Pancreas (tissue), 10 donors: Measurements from ENCODE around the gene GINM1. TPM values are rescaled to one million over a fixed set of nuclear protein-coding genes. Genes with fewer than 3 reads are reported as not detected.
A peak's percentile ranks its signal among the peaks of the same experiment; 100 is the strongest.

Experiments
- ATAC-seq, 4 donors: fragments of 200-7000 bp; cut with Tn5 transposase; one replicate each; pipeline versions ENCODE4 v1.8.0 to v1.9.1; 2020; ENCODE audit warnings: mild to moderate bottlenecking in 4 of 4, moderate library complexity in 4 of 4
- DNase-seq, 6 donors: peaks; one replicate each; pipeline ENCODE4 v3.0.0-alpha.2; 2020
- FAIRE-seq: peaks from 2 replicates; lab custom pipeline; 2012; peaks lifted over from hg19 to GRCh38; lab: Jason Lieb, UNC
- H3K27ac ChIP-seq, 4 donors: fragments of 200-600 bp; sonication (generic); 1 replicate in 3 of 4; 2 replicates in 1 of 4; pipeline versions ENCODE4 v1.5.0 to v1.8.0; 2020
- H3K27me3 ChIP-seq, 4 donors: fragments of 200-600 bp; one replicate each; pipeline ENCODE4 v1.8.0; 2021
- H3K36me3 ChIP-seq, 3 donors: fragments of 200-600 bp; sonication (generic) in 1 of 3; one replicate each; pipeline versions ENCODE4 v1.5.0 to v1.8.0; 2020 to 2021
- H3K4me1 ChIP-seq, 3 donors: fragments of 200-600 bp; one replicate each; pipeline ENCODE4 v1.8.0; 2021
- H3K4me3 ChIP-seq, 4 donors: fragments of 200-600 bp; sonication (generic) in 2 of 4; one replicate each; pipeline versions ENCODE4 v1.5.0 to v1.8.0; 2020 to 2021
- H3K9me3 ChIP-seq, 4 donors: fragments of 200-600 bp; one replicate each; pipeline ENCODE4 v1.8.0; 2021
- CTCF ChIP-seq, 4 donors: fragments of 200-600 bp; sonication (generic) in 3 of 4; IDR thresholded peaks; one replicate each; pipeline versions ENCODE4 v1.5.0 to v1.8.0; 2021; ENCODE audit warnings: antibody characterized with exemption in 4 of 4
- WGBS, 2 donors: extraction: QIAGEN DNeasy Blood & Tissue Kit; methylation state at CpG; one replicate each; pipeline ENCODE4 v1.1.7; 2013; 5-methylcytosine and 5-hydroxymethylcytosine counted together
- intact Hi-C, 3 donors: fragments of 100-400 bp; cut with DNase I; formaldehyde crosslinking; loops; one replicate each; pipeline versions ENCODE4 v1.11.1 to v1.14.2; 2022
- polyA plus RNA-seq, 2 donors: library from polyadenylated mRNA; stranded (reverse); fragments of 200-250 nt; gene quantifications; one replicate each; pipeline ENCODE4 v1.2.3, GENCODE V29; 2013
- total RNA-seq, 6 donors: library from RNA; stranded (reverse); fragmentation: NEBNext Ultra II Directional in 4 of 6; extraction: Animal tissue kit (Norgen Biotek cat#: 25700) in 4 of 6; gene quantifications; one replicate each; pipeline versions ENCODE4 v1.2.1 to v1.2.4, GENCODE V29; 2021 to 2023
- donor health status: healthy with polysubstance abuse.
- donor health status: DM: no; HTN: no; CAD: no; lungs with moderate emphysema.
- donor health status: DM: no; HTN: no; CAD: no.
- donor health status: control.
- donor health status: control.
- donor health status: Bipolar disorder and iron deficiency.
- donor health status: DM: yes; HTN: yes; CAD: no.
- donor health status: DM: no; HTN: no; CAD: no.
- donor health status: DM: no; HTN: no; CAD: no.
- donor health status: DM: yes; HTN: yes; CAD: no.

Gene GINM1
- total and polyA plus RNA-seq, 8 donors, result 10.6 to 31.6 (median 22.6) TPM

DNA sequence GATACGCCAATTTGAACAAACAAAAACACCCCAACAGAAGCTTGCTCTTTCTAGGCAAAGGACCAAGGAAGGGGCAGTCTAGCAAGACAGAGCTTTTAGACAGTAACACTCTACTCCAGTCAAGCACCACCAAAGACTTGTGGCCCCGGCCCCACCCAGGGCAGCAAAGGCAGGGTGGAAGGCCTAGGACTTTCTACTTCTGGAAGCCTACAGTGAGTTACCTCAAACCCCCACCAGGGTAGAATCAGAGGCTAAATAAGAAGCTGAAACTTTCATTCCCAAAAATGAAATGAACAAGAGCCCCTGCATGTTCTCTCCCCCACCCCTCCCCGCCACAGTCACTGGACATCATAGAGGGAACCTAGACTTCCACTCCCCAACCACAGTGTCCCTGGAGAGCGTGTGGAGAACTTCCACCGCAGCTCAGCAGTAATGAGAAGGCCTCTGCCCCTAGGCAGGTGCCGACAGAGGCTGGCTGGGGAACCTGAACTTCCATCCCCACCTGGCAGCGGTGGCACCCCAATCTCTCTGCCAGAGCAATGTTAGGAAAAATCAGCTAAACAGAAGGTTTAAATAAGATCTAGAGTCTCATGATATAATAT, 42.3 kb downstream of the GINM1 start:
- TF ChIP-seq CTCF (IDR thresholded peaks at IDR 0.05), result no peak
- no peaks in the 10 kb centered on the region for H3K9me3 ChIP-seq
- H3K27me3 ChIP-seq, result no peaks in the 10 kb centered on the region
- no peak for ATAC-seq
- intact Hi-C loops, result no loop called here
- WGBS, 2 donors, result 92 to 96% methylated on average over 7 of the region's 7 CpGs
- no peak for DNase-seq
- H3K27ac ChIP-seq, result no peak overlapping the region
- no peak overlapping the region for H3K4me3 ChIP-seq
- FAIRE-seq, result no peak
- H3K4me1 ChIP-seq, result no peaks in the 10 kb centered on the region
- H3K36me3 ChIP-seq, result no peaks in the 10 kb centered on the region

GRCh38 chr6:149614337-149614736, 48.2 kb downstream of the GINM1 start:
- Histone ChIP-seq H3K27ac (no peak overlapping the region), H3K9me3 (no peaks in the 10 kb centered on the region), H3K4me3 (no peak overlapping the region), H3K4me1 (no peaks in the 10 kb centered on the region), H3K27me3 (no peaks in the 10 kb centered on the region), H3K36me3 (no peaks in the 10 kb centered on the region)
- 93 to 94% methylated on average over 4 of the region's 4 CpGs for WGBS, 2 donors
- intact Hi-C loops, result no loop called here
- ATAC-seq (no peak), DNase-seq (no peak), FAIRE-seq (no peak)
- TF ChIP-seq CTCF (IDR thresholded peaks at IDR 0.05), result no peak

- Histone ChIP-seq H3K9me3 (no peaks in the 10 kb centered on the region), H3K27ac (no peak overlapping the region), H3K27me3 (no peaks in the 10 kb centered on the region), H3K4me3 (no peak overlapping the region), H3K4me1 (no peaks in the 10 kb centered on the region), H3K36me3 (no peaks in the 10 kb centered on the region)
- ATAC-seq, result no peak
- no peak for TF ChIP-seq CTCF (IDR thresholded peaks at IDR 0.05)
- 68 to 74% methylated on average over 5 of the region's 5 CpGs for WGBS, 2 donors
- FAIRE-seq, result no peak
- intact Hi-C loops, result no loop called here
- DNase-seq, result no peak
Measured at GRCh38 chr6:149615805-149616204, 49.6 kb downstream of the GINM1 start.

- peak in 2 of 4 donors; percentile 53 to 60 for ATAC-seq
- no peak for DNase-seq
- TF ChIP-seq CTCF (IDR thresholded peaks at IDR 0.05), result no peak
- intact Hi-C loops, result no loop called here
- Histone ChIP-seq H3K27me3 (no peaks in the 10 kb centered on the region), H3K4me3 (no peak overlapping the region), H3K36me3 (peaks cover 0 to 5% (median 0%) of the 10 kb centered on the region in 3 donors), H3K9me3 (no peaks in the 10 kb centered on the region), H3K4me1 (no peaks in the 10 kb centered on the region), H3K27ac (no peak overlapping the region)
- no peak for FAIRE-seq
Measured at GRCh38 chr6:149627672-149628071, 61.5 kb downstream of the GINM1 start.

GRCh38 chr6:149628875-149629510, 62.8 kb downstream of the GINM1 start:
- no peak for TF ChIP-seq CTCF (IDR thresholded peaks at IDR 0.05)
- Histone ChIP-seq H3K27me3 (no peaks in the 10 kb centered on the region), H3K27ac (no peak overlapping the region), H3K36me3 (peaks cover 0 to 5% (median 0%) of the 10 kb centered on the region in 3 donors), H3K9me3 (no peaks in the 10 kb centered on the region), H3K4me1 (no peaks in the 10 kb centered on the region), H3K4me3 (no peak overlapping the region)
- intact Hi-C loops, result no loop called here
- ATAC-seq (no peak), FAIRE-seq (no peak), DNase-seq (no peak)
- 91 to 96% methylated on average over 4 of the region's 4 CpGs for WGBS, 2 donors
